GM19043 (cell line): Measurements from ENCODE around the gene DET1.
"Not testable (repeated sequence)": the region's sequence is repeated elsewhere in the genome, so short reads cannot be mapped to it uniquely, and the experiment has no call there.

Source experiments
- ATAC-seq: cut with Tn5 transposase; IDR thresholded peaks from one replicate; pipeline ENCODE4 v1.9.1; 2021; ENCODE audit warnings: low read depth; ENCODE audit not compliant: unreplicated experiment

Gene DET1

DNA sequence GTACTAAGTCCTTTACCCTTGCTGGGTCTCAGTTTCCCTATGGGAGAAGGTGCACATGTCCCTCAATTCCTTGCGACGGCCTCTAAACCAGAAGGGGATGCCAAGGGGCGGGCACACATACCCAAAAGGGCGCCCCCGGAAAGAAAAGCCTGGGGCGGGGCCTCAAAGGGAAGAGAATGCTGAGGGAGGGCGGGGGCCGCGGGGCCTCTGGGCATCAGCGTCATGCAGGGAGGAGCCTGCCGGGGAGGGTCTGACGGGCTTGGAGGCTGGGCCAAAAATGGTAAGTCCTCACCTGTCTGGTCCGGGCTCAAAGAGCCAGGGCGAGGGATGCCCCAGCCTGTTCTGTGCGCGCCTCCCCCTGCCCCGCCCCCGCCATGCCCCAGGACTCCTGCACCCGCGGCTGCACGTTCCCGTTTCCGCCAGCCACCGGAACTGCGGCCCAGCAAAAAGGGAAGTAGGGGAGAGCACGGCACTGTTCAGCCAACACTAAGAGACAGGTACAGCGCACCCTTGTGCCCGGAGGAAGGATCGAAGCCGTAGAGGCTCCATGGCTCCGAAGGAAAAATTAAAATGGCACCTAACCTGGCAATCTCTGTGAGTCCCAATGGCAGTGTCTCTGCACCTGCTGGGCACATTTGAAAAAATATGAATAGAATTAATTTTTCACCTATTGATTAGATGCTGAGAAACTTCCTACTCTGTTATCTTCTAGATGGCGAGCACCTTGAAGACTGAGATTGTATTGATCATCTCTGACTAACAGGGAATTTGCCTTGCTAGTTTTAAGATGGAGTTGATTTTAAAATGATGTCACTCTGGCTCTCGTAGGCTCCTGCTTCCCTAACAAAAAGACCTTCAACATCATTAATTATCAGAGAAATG, at the start of gene DET1:
TSS of gene DET1 (minus strand) at position 434 of the 882 bp plus-strand sequence. CDS start 14,976 bp downstream, outside the sequence.
- peak; percentile 95 for ATAC-seq

DNA sequence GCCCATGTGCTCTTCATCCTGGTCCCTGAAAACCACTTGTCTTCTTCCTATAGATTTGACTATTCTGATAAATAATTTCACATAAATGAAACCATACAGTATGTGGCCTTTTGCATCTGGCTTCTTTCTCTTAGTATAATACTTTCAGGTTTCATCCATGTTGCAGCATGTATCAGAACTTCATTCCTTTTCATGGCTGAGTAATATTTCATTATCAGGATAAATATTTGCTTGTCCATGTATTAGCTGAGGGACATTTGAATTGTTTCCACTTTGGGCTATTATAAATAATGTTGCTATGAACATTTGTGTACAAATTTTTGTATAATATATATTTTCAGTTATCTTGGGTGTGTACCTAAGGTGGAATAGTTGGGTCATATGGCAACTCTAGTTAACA, 44.9 kb upstream of the DET1 start:
- ATAC-seq: no peak

DNA sequence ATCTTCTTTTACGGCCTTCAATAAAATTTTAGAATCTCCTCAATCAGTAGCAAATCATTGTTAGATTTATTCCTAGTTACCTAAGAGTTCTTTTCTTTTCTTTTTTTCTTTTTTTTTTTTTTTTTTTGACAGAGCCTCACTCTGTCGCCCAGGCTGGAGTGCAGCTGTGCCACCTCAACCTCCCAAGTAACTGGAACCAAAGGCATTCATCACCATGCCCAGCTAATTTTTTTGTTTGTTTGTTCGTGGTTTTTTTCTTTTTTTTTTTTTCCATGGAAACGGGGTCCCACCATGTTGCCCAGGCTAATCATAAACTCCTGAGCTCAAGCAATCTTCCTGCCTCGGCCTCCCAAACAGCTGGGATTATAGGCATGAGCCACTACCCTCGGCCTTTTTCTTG, 44.3 kb upstream of the DET1 start:
- no peak for ATAC-seq

DNA sequence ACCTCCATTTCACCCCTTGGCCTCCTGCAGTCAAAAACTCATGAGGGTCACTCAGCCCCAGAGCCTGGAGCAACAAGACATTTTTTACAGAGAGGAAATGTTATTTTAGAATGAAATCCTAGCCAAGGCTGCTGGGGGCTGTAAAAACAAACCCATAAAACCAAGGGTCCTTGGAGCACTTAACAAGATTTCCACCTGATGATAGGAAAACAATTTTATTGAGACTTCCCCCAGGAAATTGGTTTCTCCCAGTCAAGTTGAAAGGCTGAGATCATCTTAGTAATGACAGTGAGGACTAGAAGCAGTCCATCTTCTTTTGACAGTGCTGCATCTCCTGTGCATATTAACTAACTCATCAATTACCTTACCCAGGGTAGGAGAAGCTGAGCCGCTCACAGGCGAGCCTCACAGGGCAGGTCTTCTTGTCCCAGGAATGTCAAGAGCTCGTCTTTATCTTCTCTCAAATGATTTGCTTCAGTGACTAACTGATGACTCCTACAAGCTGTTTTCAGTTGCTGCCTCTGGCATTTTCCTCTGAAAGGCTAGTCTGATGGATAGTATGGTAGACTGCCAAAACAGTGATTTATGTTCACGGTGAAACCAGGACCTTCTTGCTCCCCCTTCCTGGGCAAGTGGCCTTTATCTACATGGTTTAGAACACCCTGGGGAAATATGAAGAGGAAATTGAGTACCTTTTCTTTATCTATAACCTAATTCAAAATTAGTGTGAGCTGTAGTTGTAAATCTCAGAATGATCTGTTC, 40.1 kb upstream of the DET1 start:
- ATAC-seq: no peak

DNA sequence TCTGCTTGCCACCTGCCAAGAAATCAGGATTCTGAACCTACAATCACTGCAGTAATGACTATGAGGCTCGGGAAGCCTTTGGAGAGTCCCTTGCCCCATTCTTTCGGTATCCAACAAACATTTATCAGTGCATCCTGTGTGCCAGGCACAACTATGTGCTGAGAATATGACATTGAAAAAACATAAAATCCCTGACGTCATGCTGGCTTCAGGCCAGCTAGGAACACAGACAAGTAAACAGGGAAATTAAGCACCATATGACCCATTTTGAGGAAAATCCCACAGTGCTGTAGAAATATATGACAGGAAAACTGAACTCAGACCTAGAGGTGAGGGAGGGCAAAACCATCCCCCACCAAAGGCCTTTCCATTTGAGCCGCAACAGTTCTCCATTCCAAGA, 34.1 kb upstream of the DET1 start:
- no peak for ATAC-seq

DNA sequence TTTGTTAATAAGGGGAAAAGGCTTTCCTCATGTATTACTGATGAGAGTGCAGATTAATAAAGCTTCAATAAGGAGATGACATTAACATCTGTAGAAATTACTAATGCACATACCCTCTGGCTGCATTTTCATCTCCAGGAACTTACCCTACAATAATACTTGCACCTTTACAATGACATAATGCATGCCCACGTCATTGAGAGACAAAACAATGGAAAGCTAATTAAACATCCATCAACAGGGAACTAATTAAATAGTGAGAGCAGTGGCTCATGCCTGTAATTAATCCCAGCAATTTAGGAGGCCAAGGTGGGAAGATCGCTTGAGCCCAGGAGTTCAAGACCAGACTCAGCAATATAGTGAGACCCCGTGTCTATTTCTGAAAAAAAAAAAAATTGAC, 32.8 kb upstream of the DET1 start:
- no peak for ATAC-seq

DNA sequence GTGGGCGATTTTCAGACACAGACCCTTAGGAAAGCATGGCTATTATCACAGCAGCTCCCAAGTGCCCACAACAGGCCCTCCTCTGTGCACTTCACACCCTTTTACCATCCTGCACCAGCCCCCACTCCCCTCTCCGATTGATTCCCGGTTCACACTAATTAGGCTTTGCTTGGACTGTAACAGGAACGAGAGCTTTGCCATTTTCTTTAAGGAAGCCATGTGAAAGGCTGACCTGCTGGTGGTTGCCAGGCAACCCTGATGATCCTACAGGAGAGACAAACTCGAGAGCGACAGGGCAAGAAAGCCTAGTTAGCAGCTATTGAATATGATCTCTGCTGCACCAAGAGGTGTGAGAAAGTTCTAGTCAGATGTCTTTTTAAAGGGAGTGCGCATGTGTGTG, 28.2 kb upstream of the DET1 start:
- ATAC-seq: no peak

DNA sequence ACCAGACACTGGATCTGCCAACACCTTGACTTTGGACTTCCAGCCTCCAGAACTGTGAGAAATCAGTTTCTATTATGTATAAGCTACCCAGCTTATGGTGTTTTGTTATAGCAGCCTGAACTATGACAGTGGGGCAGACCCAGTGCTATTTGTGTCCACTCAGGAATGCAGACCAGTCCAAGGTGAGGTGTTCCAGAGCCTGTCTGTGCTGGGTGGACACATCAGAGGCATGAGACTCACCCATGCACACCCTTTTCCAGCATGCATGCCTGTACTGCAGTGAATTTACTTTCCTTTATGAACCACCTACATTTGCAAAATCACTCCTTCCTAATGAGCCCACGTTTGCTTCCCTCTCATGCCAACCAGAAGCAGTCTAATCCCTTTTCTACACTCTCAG, 27.6 kb upstream of the DET1 start:
- no peak for ATAC-seq

DNA sequence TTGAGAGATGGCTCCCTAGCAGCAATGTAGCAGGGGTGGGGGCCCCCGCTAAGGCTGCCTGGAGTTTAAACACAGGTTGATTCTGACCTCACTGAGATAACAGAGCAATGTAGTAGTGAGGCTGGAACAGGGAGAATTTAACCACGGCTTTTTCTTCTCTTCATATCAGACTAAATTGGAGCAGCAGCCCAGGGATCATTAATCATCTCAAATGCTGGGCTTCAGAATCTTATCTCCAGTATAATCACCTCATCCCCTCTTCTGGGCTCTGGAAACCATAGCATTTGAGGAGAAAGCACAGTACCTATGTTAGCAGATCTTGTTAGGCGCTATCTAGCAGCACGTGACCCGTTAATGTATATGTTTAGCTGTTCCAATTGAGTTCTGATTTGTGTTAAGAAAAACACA, 25.4 kb upstream of the DET1 start:
- no peak for ATAC-seq

DNA sequence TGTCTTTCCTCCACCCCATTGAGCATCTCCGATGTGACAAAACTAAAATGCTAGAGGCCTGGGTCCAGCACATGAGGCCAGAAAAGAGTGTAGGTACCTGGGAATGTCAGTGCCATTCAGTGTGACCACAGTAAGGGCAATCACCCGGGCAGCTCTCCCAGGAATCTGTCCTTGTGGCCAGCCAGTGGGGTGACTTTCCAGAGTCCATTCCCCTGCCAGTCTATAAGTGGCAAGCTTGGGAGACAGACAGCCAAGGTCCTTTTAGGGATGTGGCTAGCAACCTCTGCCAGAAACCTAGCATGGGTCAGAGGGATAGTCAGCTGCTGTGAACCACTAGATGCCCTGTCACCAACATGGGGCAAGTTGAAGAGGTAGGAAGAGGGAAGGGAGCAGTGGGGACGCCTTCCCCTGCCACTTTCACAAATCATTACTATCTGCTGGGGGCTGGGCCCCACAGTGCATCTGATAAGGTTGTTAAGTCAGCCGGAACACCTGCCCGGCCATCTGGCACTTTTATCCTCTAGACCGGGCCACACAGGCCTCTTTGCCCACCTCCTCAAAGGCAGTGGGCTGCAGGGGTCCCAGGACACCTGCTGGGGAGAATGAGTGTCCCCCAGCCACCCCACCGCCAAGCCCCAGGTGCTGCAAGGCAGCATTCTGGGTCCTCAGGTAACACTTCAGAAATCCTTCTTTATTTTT, 24.8 kb upstream of the DET1 start:
- ATAC-seq: no peak

DNA sequence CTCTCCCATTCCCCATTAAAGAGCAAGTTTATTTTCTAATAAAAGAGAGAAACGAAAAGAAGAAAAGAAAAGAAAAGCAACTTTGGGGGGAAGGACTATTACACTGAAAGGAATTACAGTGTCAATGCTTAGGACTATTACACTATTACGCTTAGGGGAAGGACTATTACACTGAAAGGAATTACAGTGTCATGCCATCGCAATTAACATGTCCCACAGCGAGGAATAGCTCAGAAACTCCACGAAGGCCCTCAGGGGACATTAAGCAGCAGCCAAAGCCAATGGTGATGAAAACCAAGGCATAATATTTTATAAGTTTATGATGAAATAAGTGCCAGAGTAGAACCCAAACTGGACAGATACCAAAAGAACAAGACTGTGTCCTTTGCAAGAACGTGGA, 22.1 kb upstream of the DET1 start:
- ATAC-seq: no peak

DNA sequence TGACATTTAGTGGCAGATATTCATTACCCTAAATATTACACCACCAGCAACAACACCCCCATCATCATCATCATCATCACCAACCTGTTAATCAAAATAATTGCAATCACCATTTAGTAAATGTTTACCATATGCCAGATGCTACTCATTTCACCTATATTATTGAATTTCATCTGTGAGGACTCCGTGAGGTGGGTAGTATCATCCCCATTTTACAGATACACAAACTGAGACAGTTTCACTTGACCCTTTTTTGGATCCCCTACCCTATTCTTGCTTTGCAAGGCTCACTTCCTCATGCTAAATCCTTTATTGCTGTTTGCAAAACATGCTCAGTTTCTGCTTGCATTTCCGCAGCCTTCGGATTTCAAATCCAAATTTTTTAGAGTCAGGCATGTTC, 18.3 kb upstream of the DET1 start:
- ATAC-seq: no peak

DNA sequence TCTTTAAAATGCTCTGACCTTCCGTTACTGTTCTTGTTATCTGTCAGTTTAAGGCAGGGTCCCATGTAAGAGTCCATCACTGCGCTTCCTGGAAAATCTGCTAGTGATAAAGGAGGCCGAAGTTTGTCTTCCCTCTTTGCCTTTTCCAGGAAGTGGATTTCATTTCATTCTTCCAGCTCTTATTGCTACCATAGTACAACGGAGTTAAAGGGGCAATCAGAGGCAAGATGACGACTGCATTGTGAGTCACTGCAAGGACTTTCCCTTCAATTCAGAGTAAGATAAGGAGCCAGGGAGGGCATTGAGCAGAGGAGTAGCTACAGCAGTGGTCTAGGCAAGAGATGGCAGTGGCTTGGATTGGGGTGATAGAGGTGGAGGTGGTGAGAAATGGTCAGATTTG, 17.2 kb upstream of the DET1 start:
- ATAC-seq: no peak

DNA sequence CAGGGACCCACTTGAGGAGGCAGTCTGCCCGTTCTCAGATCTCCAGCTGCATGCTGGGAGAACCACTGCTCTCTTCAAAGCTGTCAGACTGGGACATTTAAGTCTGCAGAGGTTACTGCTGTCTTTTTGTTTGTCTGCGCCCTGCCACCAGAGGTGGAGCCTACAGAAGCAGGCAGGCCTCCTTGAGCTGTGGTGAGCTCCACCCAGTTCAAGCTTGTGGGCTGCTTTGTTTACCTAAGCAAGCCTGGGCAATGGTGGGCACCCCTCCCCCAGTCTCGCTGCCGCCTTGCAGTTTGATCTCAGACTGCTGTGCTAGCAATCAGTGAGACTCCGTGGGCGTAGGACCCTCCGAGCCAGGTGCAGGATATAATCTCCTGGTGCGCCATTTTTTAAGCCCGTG, 13.1 kb upstream of the DET1 start:
- ATAC-seq: not testable (repeated sequence)

DNA sequence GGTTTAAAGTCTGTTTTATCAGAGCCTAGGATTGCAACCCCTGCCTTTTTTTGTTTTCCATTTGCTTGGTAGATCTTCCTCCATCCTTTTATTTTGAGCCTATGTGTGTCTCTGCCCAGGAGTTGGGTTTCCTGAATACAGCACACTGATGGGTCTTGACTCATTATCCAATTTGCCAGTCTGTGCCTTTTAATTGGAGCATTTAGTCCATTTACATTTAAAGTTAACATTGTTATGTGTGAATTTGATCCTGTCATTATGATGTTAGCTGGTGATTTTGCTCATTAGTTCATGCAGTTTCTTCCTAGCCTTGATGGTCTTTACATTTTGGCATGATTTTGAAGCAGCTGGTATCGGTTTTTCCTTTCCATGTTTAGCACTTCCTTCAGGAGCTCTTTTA, 11.5 kb upstream of the DET1 start:
- not testable (repeated sequence) for ATAC-seq

DNA sequence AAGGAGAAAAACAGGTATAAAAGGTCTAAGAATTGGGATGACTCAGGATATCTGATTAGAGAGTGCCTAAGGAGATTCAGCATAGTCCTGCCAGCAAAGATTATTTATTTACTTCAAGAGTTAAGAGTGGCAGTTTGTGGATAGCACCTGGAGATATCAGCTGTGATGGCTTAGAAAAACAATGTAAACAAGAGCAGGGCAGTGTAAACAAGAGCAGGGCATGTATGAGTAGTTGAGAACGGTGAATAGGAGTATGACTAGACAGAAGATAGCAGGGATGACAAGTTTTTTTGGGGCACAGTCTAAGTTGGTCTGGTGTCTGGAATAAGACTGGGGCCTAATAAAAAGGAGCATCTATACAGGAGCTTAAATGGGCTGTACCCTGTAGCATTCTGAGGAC, 1.5 kb upstream of the DET1 start:
- ATAC-seq: not testable (repeated sequence)

DNA sequence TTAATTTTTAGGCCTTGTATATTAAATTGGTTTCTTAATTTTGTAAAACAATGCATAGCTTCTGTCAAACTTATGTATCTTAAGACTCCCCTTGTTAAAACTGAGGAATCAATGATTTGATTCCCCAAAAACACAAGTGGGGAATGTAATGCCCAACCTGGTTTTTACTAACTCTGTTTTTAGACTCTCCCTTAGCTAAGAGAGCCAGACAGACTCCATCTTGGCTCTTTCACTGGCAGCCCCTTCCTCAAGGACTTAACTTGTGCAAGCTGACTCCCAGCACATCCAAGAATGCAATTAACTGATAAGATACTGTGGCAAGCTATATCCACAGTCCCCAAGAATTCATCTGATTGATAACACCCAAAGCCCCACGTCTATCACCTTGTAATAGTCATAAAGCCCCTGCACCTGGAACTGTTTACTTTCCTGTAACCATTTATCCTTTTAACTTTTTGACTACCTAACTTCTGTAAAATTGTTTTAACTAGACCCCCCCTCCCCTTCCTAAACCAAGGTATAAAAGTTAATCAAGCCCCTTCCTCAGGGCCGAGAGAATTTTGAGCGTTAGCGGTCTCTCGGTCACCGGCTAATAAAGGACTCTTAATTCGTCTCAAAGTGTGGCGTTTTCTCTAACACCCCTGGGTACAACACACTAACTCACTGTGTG, 768 bp downstream of the DET1 start:
- ATAC-seq: not testable (repeated sequence)

DNA sequence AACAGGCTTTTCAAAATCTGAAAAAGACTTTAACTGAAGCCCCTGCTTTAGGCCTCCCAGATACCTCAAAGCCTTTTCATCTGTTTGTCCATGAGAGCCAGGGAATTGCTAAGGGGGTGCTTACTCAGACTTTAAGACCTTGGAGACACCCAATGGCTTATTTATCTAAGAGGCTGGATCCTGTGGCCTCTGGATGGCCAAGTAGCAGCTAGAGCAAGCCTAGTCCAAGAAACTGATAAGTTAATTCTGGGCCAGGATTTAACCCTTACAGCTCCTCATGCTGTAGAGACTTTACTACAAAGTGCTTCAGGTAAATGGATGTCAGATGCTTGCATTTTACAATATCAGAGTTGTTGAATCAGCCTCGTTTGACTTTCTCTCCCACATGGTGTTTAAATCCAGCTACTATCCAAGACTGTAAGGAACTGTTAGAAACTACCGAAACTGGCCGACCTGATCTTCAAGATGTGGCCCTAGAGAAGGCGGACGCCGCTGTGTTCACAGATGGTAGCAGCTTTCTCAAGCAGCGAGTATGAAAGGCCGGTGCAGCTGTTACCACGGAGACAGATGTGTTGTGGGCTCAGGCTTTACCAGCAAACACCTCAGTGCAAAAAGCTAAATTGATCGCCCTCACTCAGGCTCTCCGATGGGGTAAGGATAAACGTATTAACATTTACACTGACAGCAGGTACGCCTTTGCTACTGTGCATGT, 3.3 kb downstream of the DET1 start:
- no peak for ATAC-seq

DNA sequence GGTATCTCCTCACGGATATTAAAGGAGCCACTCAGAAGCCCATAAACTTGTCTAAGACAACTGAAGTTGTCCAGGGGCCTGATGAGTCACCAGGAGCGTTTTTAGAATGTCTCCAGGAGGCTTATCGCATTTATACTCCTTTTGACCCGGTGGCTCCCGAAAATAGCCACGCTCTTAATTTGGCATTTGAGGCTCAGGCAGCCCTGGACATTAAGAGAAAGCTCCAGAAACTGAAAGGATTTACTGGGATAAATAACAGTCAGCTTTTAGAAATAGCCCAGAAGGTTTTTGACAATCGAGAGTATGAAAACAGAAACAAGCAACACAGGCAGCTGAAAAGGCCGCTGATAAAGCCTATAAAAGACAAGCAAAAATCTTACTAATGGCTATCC, 4.1 kb downstream of the DET1 start:
- ATAC-seq: no peak

DNA sequence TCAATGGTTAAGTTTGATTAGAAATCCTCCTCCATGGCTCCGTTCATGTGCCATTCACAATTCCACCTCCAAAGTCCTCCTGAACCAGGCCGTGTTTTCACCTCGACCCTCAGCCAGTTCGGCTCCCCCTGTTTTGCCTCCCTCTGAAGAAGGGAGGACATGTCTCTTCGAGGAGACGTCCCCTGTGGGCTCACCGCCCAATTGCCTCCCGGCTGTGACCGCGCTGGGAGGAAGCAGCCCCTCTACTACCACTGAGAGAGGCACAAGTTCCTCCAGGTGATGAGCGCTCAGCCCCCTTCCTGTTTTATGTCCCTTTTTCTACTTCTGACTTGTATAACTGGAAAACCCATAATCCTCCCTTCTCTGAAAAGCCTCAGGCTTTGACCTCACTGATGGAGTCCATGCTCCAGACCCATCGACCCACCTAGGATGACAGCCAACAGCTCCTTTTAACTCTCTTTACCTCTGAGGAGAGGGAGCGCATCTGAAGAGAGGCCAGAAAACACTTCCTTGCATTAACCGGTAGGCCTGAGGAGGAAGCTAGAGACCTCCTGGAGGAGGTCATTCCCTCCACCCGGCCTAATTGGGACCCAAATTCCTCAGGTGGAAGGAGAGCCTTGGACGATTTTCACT, 4.7 kb downstream of the DET1 start:
- ATAC-seq: no peak
